Measurements from ENCODE around the gene MMP27. TPM values are rescaled to one million over a fixed set of nuclear protein-coding genes. Genes with fewer than 3 reads are reported as not detected.
"Not testable (repeated sequence)": the region's sequence is repeated elsewhere in the genome, so short reads cannot be mapped to it uniquely, and the experiment has no call there.

Gene MMP27
- total RNA-seq, 1 experiment from 2014 or later: not detected

- intact Hi-C loops (cut with micrococcal nuclease; ENCODE audit: unreplicated experiment): loop anchor here (5.0 to 10.0 kb wide), 3 partner anchors 48 to 320 kb away; partner anchors contain the start of gene MMP10
- Mint-ChIP-seq H3K9me3 (ENCODE audit: low read depth, unreplicated experiment) (no peaks in the 10 kb centered on the region), H3K27me3 (ENCODE audit: unreplicated experiment) (peaks cover 3% of the 10 kb centered on the region), H3K27ac (ENCODE audit: unreplicated experiment) (no peak overlapping the region), H3K36me3 (ENCODE audit: insufficient read depth, unreplicated experiment) (no peaks in the 10 kb centered on the region), H3K4me1 (ENCODE audit: low read depth, unreplicated experiment) (no peaks in the 10 kb centered on the region), H3K4me3 (ENCODE audit: low read depth, unreplicated experiment) (no peak overlapping the region)
- CTCF ChIA-PET: no interaction called here
- no peak for TF ChIP-seq CTCF (IDR thresholded peaks at IDR 0.05; ENCODE audit: unreplicated experiment)
- DNase-seq: no peak
- BruUV-seq (replicated peaks): no TSS peak
These were observed 29.1 kb upstream of the MMP27 start for GRCh38 chr11:102734650-102735049.

- no peaks in the 10 kb centered on the region for H3K9me3 Mint-ChIP-seq (ENCODE audit: low read depth, unreplicated experiment)
- H3K27me3 Mint-ChIP-seq (ENCODE audit: unreplicated experiment): no peaks in the 10 kb centered on the region
- DNase-seq: peak; percentile 74
- no peaks in the 10 kb centered on the region for H3K36me3 Mint-ChIP-seq (ENCODE audit: insufficient read depth, unreplicated experiment)
- peak; percentile 64 for TF ChIP-seq CTCF (IDR thresholded peaks at IDR 0.05; ENCODE audit: unreplicated experiment)
- intact Hi-C loops (cut with micrococcal nuclease; ENCODE audit: unreplicated experiment): loop anchor here (1.0 to 10.0 kb wide), 4 partner anchors 49 to 321 kb away; partner anchors contain the start of gene MMP10
- no peak overlapping the region for H3K27ac Mint-ChIP-seq (ENCODE audit: unreplicated experiment)
- no peak overlapping the region for H3K4me3 Mint-ChIP-seq (ENCODE audit: low read depth, unreplicated experiment)
- CTCF ChIA-PET: no interaction called here
- no peaks in the 10 kb centered on the region for H3K4me1 Mint-ChIP-seq (ENCODE audit: low read depth, unreplicated experiment)
- no TSS peak for BruUV-seq (replicated peaks)
These were observed 27.8 kb upstream of the MMP27 start for GRCh38 chr11:102733232-102733875.

GRCh38 chr11:102730944-102731343, 25.4 kb upstream of the MMP27 start:
- H3K4me1 Mint-ChIP-seq (ENCODE audit: low read depth, unreplicated experiment); DNase-seq; H3K9me3 Mint-ChIP-seq (ENCODE audit: low read depth, unreplicated experiment); H3K27me3 Mint-ChIP-seq (ENCODE audit: unreplicated experiment); H3K36me3 Mint-ChIP-seq (ENCODE audit: insufficient read depth, unreplicated experiment); H3K27ac Mint-ChIP-seq (ENCODE audit: unreplicated experiment); H3K4me3 Mint-ChIP-seq (ENCODE audit: low read depth, unreplicated experiment); CTCF ChIA-PET; BruUV-seq (replicated peaks): not testable (repeated sequence)
- intact Hi-C loops (cut with micrococcal nuclease; ENCODE audit: unreplicated experiment): loop anchor here (5.0 to 10.0 kb wide), 3 partner anchors 51 to 324 kb away; partner anchors contain the start of gene MMP10

GRCh38 chr11:102729849-102730815, 24.6 kb upstream of the MMP27 start:
- BruUV-seq (replicated peaks): no TSS peak
- CTCF ChIA-PET: no interaction called here
- H3K36me3 Mint-ChIP-seq (ENCODE audit: insufficient read depth, unreplicated experiment): no peaks in the 10 kb centered on the region
- intact Hi-C loops (cut with micrococcal nuclease; ENCODE audit: unreplicated experiment): loop anchor here (5.0 to 10.0 kb wide), 3 partner anchors 52 to 325 kb away; partner anchors contain the start of gene MMP10
- no peaks in the 10 kb centered on the region for H3K27me3 Mint-ChIP-seq (ENCODE audit: unreplicated experiment)
- TF ChIP-seq CTCF (IDR thresholded peaks at IDR 0.05; ENCODE audit: unreplicated experiment): no peak
- no peaks in the 10 kb centered on the region for H3K4me1 Mint-ChIP-seq (ENCODE audit: low read depth, unreplicated experiment)
- no peak overlapping the region for H3K4me3 Mint-ChIP-seq (ENCODE audit: low read depth, unreplicated experiment)
- no peak overlapping the region for H3K27ac Mint-ChIP-seq (ENCODE audit: unreplicated experiment)
- DNase-seq: no peak
- no peaks in the 10 kb centered on the region for H3K9me3 Mint-ChIP-seq (ENCODE audit: low read depth, unreplicated experiment)
